Eye (tissue), 1 donor: Measurements from ENCODE around the gene TMEM235.

Experiments
- DNase-seq: peaks from one replicate; pipeline ENCODE4 v3.0.0-alpha.2; 2015

TMEM235 gene

DNA sequence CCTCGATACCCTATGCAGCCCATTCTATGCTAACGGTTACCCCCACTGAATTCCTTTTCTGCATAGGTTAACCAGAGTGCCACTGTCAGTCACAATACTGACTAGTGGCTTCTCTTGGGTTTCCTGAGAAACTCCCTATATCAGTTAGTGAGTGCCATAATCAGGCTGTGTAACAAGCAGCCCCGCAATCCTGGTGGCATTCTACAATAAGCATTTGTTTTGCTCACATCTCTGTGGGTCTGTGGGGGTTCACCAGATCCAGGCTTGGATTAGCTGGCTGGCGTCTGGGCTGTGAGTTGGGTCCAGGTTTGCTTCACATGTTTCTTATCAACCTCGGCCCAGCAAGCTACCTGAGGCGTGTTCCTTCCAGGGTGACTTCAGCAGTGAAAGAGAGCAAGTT is 42.4 kb downstream of the TMEM235 start:
- no peak for DNase-seq

DNA sequence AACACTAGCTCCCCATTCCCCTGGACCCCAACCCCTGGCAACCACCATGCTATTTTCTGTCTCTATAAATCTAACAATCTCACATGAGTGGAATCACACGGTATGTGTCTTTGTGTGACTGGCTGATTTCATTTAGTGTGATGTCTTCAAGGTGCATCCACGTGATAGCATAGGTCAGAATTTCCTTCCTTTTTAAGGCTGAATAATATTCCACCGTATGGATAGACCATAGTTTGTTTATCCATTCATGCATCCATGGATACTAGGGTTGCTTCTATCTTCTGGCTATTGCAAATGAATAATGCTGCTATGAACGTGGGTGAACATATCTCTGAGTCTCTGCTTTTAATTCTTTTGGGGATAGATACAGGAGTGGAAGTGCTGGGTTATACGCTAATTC is 43.9 kb downstream of the TMEM235 start:
- DNase-seq, result no peak

DNA sequence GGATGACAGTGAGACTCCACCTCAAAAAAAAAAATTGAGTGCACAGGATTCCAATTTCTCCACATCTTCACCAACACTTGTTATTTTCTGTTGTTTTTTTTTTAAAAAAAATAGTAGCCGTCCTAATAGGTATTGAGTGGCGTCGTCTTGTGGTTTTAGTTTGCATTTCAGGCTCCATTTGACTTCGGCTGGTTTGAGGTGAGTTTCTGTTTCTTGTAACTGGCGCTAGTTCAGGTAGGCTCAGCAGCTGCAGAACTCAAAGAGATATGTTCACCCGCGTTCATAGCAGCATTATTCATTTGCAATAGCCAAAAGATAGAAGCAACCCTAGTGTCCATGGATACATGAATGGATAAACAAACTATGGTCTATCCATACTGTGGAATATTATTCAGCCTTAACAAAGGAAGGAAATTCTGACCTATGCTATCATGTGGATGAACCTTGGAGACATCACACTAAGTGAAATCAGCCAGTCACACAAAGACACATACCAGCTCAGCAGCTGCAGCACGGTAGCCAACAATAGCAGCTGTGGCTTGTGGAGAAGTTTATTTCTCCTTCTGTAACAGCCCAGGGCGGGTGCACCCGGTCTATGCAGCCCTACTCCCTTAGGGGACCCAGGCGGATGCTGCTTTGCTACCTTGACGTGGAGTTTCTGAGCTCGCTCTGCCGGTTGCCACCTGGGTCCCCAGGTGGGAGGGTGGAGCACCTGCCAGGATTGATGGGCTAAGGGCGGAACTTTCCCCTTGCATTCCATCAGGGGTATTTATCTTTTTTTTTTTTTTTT is 44.9 kb downstream of the TMEM235 start:
- DNase-seq, result no peak

DNA sequence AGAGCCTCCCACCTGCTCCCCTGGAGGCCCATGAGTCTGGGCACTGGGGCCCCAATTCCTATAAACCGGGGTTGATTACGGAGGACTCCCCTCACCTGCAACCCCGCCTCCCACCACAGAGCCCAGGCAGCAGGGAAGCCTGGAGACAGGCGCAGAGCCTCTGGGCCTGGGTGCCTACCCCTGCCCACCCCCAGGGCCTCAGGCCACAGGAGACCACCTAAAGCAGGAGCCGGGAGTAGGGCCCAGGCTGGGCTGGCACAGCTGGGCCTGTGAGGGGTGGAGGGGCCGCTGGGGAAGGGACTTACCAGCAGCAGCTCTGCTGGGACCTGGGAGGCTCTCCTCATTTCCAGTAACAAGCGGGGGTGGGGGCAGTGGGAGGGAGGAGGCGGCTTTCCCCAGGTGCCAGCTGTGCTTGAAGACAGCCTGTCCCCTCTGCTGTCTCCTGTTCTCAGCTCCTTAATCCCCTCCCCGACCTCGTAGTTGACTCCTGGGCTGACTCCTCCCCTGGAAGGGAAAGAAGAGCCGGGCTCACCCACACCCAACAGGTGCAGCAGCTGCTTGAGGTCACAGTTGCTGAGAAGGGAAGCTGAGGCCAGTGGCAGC is 46.8 kb downstream of the TMEM235 start:
- peak; percentile 38 for DNase-seq

DNA sequence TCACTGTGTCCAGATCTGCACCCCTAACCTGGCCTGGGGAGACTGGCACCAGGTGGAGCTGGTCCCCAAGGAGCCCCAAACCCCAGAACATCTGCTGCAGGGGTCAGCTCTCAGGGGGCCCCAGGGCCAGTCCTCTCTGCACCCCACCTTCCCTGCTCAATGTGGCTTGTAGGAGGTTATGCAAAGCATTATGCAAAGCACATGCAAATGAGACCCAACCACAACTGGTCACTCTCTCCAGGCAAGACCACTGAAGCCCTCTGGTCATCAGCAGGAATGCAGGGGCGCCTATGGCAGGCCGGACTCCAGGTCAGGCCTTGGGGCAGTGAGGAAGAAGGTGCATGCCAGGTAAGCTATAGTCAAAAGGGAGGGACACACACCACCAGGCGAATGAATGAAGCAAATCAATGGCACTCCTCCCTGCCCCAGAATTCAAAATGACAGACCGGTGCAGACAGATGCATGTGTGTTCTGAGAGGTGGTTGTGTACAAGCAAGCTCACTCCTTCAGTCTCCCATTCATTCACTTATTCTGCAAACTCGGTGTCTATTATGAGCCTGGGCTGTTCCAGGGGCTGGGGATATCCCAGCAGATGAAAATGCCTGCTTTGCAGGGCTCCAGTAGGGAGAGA is 48.0 kb downstream of the TMEM235 start:
- DNase-seq, result no peak

DNA sequence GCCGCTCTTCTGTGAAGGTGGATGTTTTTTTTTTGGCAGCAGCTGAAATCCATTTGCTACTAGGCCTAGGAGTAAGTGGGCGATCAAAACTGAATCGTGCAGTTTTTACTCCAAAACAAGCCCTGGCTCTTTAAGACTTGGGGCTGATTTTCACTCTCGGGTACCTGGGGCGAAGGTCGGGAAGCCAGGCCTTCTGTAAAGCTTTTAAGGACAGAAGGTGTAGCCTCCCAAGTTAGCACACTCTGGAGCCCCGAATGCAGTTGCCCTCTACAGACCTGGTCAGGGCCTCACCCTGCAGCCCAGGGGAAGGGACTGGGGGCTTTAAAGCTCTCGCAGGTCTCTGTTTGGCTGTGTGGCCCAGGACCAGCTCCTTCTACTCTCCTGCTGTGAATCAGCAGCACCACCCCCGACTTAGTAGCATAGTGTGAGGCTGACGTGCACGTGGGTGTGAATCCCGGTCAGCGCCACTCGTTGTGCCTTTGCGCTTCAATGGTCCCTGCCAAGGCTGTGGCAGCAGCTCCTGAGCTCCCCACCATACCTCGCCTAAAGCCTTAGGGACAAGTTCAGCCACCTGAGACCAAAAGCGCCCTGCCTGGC is 49.9 kb downstream of the TMEM235 start:
- no peak for DNase-seq

DNA sequence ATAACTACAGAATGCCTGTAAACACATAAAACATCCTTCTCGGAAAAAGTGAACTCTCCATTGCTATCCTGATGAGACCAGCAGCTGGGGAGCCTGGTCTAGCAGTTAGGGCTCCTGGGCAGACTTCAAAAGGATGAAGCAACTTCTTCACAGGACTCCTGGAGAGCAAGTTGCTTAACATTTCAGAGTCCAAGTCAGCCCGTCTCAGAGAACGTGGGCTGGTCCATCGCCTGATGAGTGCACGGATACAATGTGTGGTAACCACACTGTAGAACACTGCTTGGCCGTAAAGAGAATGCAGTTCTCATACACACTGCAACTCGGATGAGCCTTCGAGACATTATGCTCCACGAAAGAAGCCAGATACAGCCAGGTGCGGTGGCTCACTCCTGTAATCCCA is 52.7 kb downstream of the TMEM235 start:
- no peak for DNase-seq

DNA sequence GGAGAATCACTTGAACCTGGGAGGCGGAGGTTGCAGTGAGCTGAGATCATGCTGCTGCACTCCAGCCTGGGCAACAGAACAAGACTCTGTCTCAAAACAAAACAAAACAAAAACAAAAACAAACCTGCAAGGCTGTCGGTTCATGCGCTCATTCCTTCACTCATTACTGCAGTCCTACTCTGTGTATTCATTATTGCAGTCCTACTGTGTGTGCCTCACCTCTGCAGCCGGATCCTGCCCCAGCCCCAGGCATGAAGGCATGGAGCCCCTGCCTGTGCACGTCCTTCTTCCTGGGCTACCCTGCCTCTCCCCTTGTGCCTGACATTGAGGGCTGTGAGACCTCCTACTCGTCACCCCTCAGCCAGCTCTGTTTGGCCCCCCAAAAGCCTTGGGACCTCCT is 57.6 kb downstream of the TMEM235 start:
- no peak for DNase-seq

DNA sequence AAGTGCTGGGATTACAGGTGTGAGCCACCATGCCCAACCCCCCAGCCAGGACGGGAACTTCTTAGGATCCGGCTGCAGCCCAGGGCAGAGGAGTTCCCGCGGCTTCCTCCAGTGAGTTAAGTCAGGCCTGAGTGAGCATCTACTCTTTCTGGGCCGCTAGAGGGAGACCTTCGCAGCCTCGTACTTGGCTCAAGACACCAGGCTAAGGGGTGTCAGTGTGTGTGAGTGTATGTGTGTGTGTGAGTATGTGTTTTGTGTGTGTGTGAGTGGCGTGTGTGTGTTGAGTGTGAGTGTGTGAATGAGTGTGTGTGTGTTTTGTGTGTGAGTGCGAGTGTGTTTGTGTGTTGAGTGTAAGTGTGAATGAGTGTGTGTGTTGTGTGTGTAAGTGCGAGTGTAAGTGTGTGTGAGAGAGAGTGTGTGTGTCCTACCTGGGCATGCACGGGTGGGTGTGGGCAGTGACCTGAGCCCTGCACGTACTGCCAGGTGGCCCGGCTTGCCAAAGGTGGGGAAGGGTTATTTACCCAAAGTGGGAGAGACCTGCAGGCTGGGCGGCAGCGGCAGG is 58.5 kb downstream of the TMEM235 start:
- peak; percentile 94 for DNase-seq
